Panc1 (cell line): ENCODE measurements around the gene ZNF783. TPM values are rescaled to one million over a fixed set of nuclear protein-coding genes. Genes with fewer than 3 reads are reported as not detected.

Experiments used
- ATAC-seq: fragments of 200-7000 bp; cut with Tn5 transposase; 2 replicates; pipeline ENCODE4 v1.9.1; 2020; ENCODE audit warnings: mild to moderate bottlenecking, moderate library complexity
- BruUV-seq: library from RNA; stranded (reverse); fragments of 400-500 nt; replicated peaks from 2 replicates; lab custom pipeline; 2021; lab: Mats Ljungman, UMichigan
- CTCF ChIA-PET: fragments of 300-600 bp; sonication (Branson Sonifier 250); formaldehyde crosslinking; loops from one replicate; lab custom pipeline; 2022; ENCODE audit warnings: antibody characterized with exemption; lab: Charles Lee
- POLR2A ChIA-PET: fragments of 300-600 bp; sonication (Branson Sonifier 250); formaldehyde crosslinking; loops from one replicate; lab custom pipeline; 2022; ENCODE audit warnings: antibody characterized with exemption; lab: Charles Lee
- DNase-seq: peaks from one replicate; pipeline ENCODE4 v3.0.0-alpha.2; 2010; ENCODE audit warnings: low read depth, low spot score
- H3K27ac ChIP-seq: 2 replicates; pipeline ENCODE4 v1.5.1; 2011; ENCODE audit warnings: mild to moderate bottlenecking, low read length, inconsistent platforms
- H3K27me3 ChIP-seq: fragments of 200-500 bp; sonication (Bioruptor generic); 2 replicates; pipeline ENCODE4 v1.6.0; 2014; ENCODE audit warnings: low read length, inconsistent platforms; ENCODE audit not compliant: control insufficient read depth, insufficient read depth
- H3K36me3 ChIP-seq: fragments of 200-500 bp; sonication (Bioruptor generic); 2 replicates; pipeline ENCODE4 v1.5.1; 2014; ENCODE audit warnings: inconsistent platforms, mild to moderate bottlenecking, low read length, moderate library complexity; ENCODE audit not compliant: control insufficient read depth, insufficient read depth
- H3K4me1 ChIP-seq: 2 replicates; pipeline ENCODE4 v1.5.1; 2011; ENCODE audit warnings: inconsistent platforms, mild to moderate bottlenecking, low read length, moderate library complexity; ENCODE audit not compliant: control insufficient read depth, insufficient read depth
- H3K4me3 ChIP-seq, 2 experiments: 2 replicates each; pipeline ENCODE4 v1.5.1; 2011 to 2012; ENCODE audit warnings: low read depth in 2 of 2, low read length in 2 of 2, mild to moderate bottlenecking in 2 of 2, inconsistent platforms in 1 of 2, moderate library complexity in 1 of 2
- H3K9me3 ChIP-seq: fragments of 200-500 bp; sonication (Bioruptor generic); 2 replicates; pipeline ENCODE4 v1.5.1; 2014; ENCODE audit warnings: low read depth, mild to moderate bottlenecking, inconsistent platforms, low read length, moderate library complexity; ENCODE audit not compliant: control insufficient read depth, insufficient read depth
- POLR2AphosphoS5 ChIP-seq: IDR thresholded peaks from 2 replicates; pipeline ENCODE4 v1.6.1; 2012; ENCODE audit warnings: mild to moderate bottlenecking, low read depth, low read length, moderate library complexity
- SIN3A ChIP-seq: IDR thresholded peaks from 2 replicates; pipeline ENCODE4 v1.6.1; 2012; ENCODE audit warnings: low read depth, mild to moderate bottlenecking, low read length, moderate library complexity, borderline replicate concordance; ENCODE audit not compliant: insufficient read depth
- TCF7L2 ChIP-seq: IDR thresholded peaks from 2 replicates; pipeline ENCODE4 v1.6.1; 2011; ENCODE audit warnings: mild to moderate bottlenecking, low read depth, low read length, inconsistent platforms
- in situ Hi-C: cut with HindIII; loops from 2 replicates; pipeline ENCODE4 v1.10.0; 2016; ENCODE audit warnings: low sequenced_read_pairs, low pct_unique_long_range_greater_than_20kb
- intact Hi-C: fragments of 100-400 bp; cut with micrococcal nuclease; formaldehyde crosslinking; loops from one replicate; pipeline ENCODE4 v1.10.0; 2022; ENCODE audit not compliant: unreplicated experiment
- total RNA-seq: library from RNA; stranded (reverse); gene quantifications from one replicate; pipeline ENCODE4 v1.2.1, GENCODE V29; 2021; ENCODE audit not compliant: unreplicated experiment
- TF ChIP-seq, protein P1 (sequence below): fragments of 450-650 bp; IDR thresholded peaks from 2 replicates; pipeline ENCODE4 v1.5.1; 2017; ENCODE audit warnings: mild to moderate bottlenecking
- TF ChIP-seq, protein P2 (sequence below), 2 experiments: IDR thresholded peaks; 2 replicates each; pipeline ENCODE4 v1.6.1; 2011 to 2012; ENCODE audit warnings: low read depth in 2 of 2, control low read depth in 1 of 2, low read length in 1 of 2, mild to moderate bottlenecking in 1 of 2, moderate library complexity in 1 of 2; ENCODE audit not compliant: insufficient read depth in 1 of 2

The ZNF783 gene
- total RNA-seq, 1 experiment from 2014 or later = 16.6 TPM

DNA sequence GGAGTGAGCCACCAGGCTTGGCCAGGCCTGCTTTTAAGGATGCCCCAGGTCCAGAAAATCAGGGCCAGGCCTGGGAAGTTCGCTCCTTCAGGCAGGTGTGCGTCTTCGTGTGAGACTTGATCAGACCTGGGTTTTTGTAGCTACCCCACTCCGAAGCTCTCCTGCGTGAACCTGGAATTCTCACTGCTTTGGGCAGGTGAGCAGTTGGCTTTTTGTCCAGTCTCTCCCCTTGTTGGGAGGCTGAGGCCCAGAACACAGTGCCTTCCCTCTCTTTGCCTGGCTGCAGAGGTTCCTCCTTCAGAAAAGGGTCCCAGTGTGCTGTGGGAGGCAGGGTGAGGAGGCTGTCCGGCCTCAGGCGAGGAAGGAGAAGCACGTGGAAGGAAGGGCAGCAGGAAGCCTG, 27.3 kb downstream of the ZNF783 start:
- in situ Hi-C loops = no loop called here
- CTCF ChIA-PET = no interaction called here
- ATAC-seq = no peak

DNA sequence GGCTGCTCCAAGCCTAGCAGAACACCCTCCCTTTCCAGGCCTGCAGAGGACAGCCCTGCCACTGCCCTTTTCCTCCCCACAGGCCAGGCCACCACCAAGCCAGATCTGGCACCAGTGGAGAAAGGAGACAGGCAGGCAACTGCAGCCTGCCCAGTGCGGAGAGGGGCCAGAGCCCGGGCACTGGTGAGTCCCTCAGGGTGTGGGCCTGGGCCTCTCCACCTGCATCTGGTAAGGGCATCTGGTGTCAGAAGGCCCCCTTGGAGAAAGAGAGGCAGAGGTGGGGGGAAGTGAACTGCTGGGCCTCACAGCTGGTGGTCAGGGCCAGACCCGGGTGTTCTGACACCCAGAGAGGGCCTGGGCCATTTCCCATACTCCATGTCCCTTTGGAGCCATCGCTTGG, 27.9 kb downstream of the ZNF783 start:
- CTCF ChIA-PET = no interaction called here

More for the DNA sequence above, 27.3 kb downstream of the ZNF783 start:
- Histone ChIP-seq H3K36me3 (no peaks in the 10 kb centered on the region), H3K4me3 (no peak overlapping the region), H3K27ac (no peak overlapping the region), H3K4me1 (no peaks in the 10 kb centered on the region; the same call in 1 of the 2 replicates), H3K9me3 (no peaks in the 10 kb centered on the region), H3K27me3 (no peaks in the 10 kb centered on the region)
- no peak for DNase-seq
- intact Hi-C loops = no loop called here
- TF ChIP-seq POLR2AphosphoS5 (no peak), TCF7L2 (no peak), SIN3A (no peak)
- TF ChIP-seq, protein P1, sequence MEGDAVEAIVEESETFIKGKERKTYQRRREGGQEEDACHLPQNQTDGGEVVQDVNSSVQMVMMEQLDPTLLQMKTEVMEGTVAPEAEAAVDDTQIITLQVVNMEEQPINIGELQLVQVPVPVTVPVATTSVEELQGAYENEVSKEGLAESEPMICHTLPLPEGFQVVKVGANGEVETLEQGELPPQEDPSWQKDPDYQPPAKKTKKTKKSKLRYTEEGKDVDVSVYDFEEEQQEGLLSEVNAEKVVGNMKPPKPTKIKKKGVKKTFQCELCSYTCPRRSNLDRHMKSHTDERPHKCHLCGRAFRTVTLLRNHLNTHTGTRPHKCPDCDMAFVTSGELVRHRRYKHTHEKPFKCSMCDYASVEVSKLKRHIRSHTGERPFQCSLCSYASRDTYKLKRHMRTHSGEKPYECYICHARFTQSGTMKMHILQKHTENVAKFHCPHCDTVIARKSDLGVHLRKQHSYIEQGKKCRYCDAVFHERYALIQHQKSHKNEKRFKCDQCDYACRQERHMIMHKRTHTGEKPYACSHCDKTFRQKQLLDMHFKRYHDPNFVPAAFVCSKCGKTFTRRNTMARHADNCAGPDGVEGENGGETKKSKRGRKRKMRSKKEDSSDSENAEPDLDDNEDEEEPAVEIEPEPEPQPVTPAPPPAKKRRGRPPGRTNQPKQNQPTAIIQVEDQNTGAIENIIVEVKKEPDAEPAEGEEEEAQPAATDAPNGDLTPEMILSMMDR = no peak
- TF ChIP-seq, protein P2, sequence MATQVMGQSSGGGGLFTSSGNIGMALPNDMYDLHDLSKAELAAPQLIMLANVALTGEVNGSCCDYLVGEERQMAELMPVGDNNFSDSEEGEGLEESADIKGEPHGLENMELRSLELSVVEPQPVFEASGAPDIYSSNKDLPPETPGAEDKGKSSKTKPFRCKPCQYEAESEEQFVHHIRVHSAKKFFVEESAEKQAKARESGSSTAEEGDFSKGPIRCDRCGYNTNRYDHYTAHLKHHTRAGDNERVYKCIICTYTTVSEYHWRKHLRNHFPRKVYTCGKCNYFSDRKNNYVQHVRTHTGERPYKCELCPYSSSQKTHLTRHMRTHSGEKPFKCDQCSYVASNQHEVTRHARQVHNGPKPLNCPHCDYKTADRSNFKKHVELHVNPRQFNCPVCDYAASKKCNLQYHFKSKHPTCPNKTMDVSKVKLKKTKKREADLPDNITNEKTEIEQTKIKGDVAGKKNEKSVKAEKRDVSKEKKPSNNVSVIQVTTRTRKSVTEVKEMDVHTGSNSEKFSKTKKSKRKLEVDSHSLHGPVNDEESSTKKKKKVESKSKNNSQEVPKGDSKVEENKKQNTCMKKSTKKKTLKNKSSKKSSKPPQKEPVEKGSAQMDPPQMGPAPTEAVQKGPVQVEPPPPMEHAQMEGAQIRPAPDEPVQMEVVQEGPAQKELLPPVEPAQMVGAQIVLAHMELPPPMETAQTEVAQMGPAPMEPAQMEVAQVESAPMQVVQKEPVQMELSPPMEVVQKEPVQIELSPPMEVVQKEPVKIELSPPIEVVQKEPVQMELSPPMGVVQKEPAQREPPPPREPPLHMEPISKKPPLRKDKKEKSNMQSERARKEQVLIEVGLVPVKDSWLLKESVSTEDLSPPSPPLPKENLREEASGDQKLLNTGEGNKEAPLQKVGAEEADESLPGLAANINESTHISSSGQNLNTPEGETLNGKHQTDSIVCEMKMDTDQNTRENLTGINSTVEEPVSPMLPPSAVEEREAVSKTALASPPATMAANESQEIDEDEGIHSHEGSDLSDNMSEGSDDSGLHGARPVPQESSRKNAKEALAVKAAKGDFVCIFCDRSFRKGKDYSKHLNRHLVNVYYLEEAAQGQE (IDR thresholded peaks at IDR 0.05; ENCODE audit: insufficient read depth in 1 of 2, low read depth in 2 of 2, low read length in 1 of 2) = no peak
- BruUV-seq = no TSS peak
- POLR2A ChIA-PET = no interaction called here

More for the DNA sequence above, 27.9 kb downstream of the ZNF783 start:
- BruUV-seq = no TSS peak
- Histone ChIP-seq H3K9me3 (no peaks in the 10 kb centered on the region), H3K4me3 (no peak overlapping the region), H3K36me3 (no peaks in the 10 kb centered on the region), H3K4me1 (no peaks in the 10 kb centered on the region; the same call in 1 of the 2 replicates), H3K27ac (no peak overlapping the region), H3K27me3 (no peaks in the 10 kb centered on the region)
- ATAC-seq = no peak
- POLR2A ChIA-PET = no interaction called here
- in situ Hi-C loops = no loop called here
- DNase-seq = no peak
- intact Hi-C loops = no loop called here
- TF ChIP-seq, protein P1 = no peak
- TF ChIP-seq POLR2AphosphoS5 (no peak), TCF7L2 (no peak), SIN3A (no peak)
- TF ChIP-seq, protein P2 (IDR thresholded peaks at IDR 0.05; ENCODE audit: insufficient read depth in 1 of 2, low read depth in 2 of 2, low read length in 1 of 2) = no peak
